ENCODE data around the gene BEX2.
"Not testable (repeated sequence)": the region's sequence is repeated elsewhere in the genome, so short reads cannot be mapped to it uniquely, and the experiment has no call there.

BEX2 gene

DNA sequence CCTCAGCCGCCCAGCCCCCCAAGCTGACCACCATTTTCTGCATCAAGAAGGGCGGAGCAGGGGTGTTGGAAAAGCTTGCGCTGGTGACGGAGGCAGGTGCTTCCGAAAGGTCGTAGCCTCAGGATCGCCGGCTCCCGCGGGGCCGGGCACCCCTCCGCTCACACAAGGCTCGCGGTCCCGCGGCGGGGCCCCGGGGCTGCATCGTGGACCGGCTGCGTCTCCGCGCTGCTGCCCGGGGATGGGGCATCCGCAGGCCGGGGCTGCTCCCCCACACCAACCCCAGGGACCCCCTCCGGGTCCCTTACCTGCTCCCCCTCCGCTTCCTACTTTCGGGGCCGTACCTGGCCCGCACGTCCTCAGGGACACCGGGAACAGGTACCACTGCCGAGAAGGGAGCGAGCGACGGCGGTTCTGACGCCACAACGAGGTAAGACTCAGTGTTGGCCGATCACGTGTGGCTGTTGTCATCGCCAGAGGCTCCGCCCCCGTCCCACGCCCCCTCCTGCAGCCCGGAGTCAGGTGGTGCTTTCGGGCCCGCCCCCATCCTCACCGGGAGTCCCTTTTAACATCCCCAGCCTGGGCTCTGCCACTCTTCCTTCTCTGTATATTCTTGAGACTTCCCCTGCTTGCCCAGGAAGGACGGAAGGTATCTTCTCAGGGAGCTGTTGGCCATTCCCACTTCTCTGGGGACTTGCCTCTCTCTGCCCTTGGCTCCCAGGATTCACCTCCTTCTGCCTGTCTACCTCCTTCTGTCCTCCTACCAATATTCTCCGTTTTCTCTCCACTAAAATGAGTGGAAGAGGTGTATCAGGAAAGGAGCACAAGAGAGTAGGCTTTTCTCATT is at the start of gene BEX2:
Gene BEX2, minus strand, starts transcription at position 436 of the 844 bp plus-strand sequence. CDS start 1,014 bp downstream, outside the sequence.
- DNase-seq (peak; percentile 82), ATAC-seq (peak; percentile 94)

DNA sequence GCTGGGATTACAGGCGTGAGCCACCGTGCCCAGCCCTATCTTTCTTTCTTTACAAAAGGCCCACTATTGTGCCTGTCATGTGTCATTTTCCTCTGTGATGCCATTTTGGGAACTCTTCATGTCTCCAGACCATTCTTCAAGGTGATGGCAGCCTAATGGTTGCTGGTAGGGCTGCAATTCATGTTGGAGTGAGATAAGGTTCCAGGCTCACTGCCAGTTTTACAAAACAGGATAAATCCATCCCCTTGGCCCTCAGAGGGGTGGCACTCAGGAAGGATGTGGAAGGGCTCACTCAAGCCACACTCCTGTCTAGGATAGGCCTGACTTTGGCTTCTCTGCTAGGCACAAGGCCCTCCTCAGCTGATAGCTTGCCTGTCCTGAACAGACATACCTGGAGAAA is 49.3 kb upstream of the BEX2 start:
- DNase-seq (no peak), ATAC-seq (no peak)

DNA sequence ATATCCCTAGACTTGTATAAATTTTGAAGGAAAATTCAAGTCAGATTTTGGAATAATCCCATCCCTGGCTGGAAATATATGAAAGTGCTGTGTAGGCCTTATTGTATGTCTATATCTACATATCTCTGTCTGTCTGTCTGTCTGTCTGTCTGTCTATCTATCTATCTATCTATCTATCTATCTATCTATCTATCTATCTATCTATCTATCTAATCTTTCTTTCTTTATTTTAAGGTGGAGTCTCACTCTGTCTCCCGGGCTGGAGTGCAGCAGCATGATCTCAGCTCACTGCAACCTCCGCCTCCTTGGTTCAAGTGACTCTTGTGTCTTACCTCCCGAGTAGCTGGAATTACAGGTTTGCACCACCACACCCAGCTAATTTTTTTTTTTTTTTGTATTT is 48.8 kb upstream of the BEX2 start:
- ATAC-seq, DNase-seq: not testable (repeated sequence)

DNA sequence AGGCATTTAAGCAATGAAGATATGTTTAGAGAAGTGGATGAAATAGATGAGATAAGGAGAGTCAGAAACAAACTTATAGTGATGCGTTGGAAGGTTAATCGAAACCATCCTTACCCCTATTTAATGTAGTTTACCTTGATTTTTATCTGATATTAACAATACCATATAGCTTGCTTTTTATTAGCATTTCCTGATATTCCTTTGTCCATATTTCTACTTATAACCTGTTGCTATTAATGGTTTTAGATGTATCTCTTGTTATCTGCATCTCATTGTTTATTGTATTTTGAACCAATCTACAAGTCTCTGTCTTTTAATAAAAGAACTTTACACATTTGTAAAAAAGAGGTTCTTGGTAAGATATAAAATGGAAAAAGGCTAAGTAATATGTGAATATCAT is 47.1 kb upstream of the BEX2 start:
- DNase-seq: no peak

DNA sequence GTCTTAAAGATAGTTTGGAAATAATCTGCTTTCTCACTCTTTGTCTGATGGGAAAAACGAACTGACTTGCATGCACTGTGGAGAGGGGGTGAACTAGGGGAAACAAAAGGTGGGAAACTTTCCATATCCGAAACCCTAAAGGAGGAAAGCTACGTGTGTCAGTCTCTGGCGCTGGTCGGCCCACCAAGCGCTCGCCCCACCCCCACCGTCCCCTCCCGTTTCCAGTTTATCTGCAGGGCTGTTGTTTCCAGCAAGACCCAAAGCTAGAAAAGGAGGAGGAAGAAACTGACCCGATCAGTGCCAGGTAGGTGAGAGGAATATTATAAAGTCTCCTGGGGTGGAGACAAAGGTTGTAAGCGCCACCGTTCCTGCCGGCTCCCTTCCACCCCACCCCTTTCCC is 46.1 kb upstream of the BEX2 start:
- DNase-seq: no peak
- ATAC-seq: no peak

More for the DNA sequence above, 47.1 kb upstream of the BEX2 start:
- no peak for ATAC-seq

DNA sequence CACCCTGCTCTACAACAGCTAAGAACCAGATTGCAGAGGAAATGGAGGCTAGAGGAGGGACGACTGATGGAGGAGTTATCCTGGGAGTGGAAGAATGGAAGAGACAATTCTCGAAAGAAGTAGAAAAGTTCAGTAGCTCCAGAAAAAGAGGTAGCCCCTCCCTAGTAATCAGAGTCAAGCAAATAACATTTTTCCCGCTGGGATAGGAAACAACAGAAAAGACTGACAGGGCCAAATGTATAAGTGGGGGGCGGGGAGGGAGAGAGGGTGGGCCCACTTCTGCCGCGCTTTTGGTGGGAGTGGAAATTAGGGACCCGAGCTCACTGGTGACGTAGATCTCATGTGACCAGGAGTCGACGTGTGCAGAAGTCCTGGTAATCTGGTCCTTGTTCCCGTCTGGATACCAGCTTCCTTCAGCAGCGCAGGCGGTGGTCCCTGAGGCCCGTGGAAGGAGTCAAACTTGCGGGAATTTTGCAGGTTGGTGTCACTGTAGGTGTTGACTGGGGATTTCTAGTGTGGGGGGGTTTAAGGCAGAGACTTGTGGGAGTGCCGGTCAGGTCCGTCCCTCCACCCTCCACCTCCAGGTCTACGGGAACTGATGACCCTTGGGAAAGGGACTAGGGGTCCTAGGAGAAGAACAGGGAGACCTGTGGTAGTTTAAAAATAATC is 45.5 kb upstream of the BEX2 start, which contains the start of gene TCEAL9:
Gene TCEAL9, plus strand, starts transcription at position 377 of the 669 bp plus-strand sequence. CDS start 1,179 bp downstream, outside the sequence.
- peak; percentile 11 for DNase-seq
- no peak for ATAC-seq

DNA sequence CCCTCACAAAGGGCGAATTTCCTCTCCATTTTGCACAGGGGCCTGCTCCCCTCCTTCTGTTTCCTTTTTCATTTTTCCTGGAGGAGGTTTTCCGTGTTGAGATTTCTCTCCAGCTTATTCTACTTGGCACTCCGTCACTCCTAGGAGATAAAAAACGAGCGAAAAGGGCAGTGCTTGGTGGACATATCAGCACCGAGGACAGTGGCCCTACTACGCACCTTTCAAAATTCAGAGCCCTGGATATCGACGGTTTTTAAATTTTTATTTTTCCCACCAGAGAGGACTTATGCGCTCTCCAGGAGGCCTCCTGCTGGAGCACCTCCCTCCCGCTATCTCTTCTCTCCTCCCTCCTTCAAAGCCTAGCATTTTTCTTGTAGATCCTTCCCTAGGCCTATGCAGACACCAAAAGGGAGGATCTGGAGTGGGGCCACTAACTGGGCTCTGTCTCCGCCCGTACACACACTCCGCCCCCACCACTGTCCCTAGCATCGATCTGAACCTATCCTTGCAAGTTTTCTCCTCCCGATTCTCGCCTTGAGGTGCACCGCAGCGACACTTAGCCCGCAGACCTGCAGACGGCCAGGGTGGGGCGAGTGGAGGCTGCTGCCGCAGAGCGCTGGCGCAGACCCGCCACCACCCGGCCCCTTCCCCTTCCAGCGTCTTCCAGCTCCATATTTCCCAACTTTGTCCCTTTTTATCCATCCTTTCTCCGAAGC is 37.0 kb upstream of the BEX2 start:
- ATAC-seq: no peak

DNA sequence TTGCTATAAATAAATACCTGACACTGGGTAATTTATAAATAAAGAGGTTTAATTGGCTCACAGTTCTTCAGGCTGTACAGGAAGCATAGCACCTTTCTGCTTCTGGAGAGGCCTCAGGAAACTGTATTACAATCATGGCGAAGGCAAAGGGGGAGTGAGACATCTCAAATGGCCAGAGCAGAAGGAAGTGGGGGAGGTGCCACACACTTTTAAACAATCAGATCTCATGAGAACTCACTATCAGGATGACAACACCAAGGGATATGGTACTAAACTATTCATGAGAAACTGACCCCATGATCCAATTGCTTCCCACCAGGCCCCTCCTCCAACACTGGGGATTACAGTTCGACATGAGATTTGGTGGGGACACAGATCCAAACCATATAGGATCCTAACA is 33.8 kb upstream of the BEX2 start:
- no peak for ATAC-seq
- no peak for DNase-seq

More for the DNA sequence above, 37.0 kb upstream of the BEX2 start:
- DNase-seq: no peak

DNA sequence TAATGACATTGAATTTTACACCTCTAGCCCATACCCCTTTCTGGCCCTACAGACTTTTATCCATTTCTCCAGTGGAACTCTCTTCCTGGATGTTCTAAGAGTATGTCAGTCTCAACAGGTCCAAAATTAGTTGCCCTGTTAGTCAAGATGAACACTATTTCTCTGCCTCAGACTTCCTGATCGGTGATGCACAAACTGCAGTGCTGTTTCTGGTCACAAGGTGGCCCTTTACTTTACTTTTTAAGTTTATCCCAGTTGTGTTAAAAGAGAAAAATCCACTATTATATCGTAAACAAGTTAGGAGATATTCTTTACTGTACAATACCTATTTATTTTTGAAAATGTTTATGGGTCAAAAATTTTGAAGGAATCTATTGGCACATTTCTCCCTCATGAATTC is 32.3 kb upstream of the BEX2 start:
- DNase-seq (peak; percentile 34), ATAC-seq (no peak)

DNA sequence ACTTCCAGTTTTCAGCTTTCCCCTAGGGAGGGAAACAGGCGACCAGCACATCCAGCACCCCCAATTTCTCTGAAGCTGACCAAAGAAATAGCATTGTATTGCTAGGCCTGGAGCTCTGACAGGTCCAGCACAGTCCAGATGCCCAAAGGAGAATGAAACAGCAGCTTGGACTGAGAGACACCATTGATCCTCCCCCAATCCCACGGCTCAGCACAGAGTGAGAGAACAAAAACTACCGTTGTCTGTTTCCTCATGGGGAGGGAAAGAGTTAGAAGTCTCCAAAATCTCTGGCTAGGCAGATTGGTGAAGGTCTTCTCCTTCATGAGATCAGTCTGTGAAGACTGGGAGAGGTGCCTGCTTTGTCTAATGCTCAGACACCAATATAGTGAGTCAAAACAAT is 27.9 kb upstream of the BEX2 start:
- DNase-seq (no peak), ATAC-seq (no peak)

DNA sequence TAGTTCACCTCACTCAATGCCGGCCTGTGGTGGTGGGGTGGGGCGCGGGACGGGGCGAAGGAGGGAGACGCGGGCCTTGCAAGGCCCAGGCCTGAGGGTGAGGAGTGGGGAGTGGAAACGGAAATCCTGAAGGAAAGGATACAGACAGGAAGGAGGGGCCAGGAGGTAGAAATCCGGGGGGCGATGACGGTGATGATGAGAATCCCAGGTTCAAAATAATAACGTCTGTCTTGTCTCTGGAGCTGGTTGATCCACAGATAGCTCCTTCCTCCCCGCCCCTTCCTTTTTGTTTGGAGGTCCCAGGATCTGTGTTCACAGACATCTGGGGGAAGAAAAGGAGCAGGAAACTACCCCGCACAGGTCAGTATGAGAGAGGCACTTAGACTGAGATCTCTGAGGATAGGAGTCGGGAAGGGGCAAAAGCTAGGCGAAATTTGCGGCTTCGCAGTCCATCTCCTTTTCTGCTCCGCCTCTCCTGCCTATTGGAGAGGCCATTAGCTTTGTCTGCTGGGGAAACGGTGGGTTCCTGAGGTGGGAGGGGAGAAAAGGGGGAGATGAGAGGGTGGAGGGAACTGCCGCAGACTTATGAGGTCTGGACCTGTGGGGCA is 20.0 kb upstream of the BEX2 start:
- ATAC-seq (no peak), DNase-seq (no peak)

DNA sequence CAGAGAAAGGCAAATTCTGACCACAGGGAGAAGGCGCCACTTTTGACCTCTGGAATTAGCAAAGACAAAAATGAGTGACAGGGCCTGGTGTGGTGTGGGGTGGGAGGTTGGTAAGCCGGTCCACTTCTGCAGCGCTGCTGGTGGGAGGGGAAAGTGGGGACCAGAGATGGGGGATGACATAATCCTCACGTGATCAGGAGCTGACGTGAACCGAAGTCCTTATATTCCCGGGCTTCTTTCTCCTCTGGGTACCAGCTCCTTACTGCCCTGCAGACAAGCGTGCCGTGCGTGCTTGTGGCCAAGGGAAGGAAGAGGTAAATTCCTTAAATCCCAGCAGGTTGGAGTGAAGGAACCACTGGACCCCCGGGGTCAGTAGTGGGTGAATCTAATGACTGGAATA is 19.2 kb upstream of the BEX2 start, which contains the start of gene TCEAL7:
Gene TCEAL7, plus strand, starts transcription at position 249 of the 400 bp plus-strand sequence. CDS start 1,165 bp downstream, outside the sequence.
- no peak for DNase-seq
- no peak for ATAC-seq

DNA sequence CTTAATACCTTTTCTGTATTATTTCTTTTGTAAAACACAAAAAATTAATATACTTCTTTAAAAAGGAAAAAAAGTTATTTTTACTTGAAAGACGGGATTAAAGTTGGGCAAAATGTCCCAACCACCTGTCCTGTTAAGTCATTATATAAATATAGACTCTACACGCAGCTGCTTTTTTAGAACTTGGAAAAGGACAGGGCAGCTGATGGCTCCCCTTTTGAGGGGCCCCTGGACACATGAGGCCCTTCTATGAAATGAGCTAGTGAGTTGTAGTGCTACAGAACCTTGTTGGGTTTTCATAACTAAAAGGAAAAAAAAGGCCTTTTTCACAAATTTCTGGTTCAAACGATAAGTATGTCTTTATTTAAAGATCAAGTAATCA is 600 bp upstream of the BEX2 start:
- ATAC-seq (no peak), DNase-seq (no peak)

DNA sequence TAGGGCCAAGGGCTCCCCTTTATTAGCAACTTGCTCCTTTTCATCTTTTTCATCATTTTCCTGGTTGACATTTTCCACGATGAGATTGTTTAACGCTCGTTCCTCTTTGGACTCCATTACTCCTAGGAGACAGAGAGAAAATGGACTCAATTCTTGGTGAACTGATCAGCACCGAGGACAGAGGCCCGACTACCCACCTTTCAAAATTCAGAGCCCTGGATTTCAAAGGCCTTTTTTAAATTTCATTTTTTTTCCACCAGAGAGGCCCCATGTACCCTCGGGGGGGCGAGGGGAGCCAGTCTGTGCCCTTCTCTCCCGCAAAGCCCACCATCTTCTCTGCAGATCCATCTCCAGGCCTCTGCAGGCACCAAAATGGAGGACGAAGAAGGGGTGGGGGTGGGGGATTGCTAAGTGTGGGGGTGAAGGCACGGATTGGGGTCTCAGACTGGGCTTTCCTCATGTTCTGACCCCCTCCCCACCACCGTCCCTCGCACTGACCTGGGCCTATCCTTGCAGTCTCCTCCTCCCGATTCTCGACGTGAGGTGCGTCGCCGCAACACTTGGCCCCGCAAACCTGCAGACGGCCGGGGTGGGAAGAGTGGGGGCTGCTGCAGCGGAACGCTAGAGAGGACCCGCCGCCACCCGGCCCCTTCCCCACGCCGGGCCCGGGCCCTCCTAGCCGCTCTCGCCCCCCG is 783 bp downstream of the BEX2 start:
- DNase-seq: no peak
- no peak for ATAC-seq

DNA sequence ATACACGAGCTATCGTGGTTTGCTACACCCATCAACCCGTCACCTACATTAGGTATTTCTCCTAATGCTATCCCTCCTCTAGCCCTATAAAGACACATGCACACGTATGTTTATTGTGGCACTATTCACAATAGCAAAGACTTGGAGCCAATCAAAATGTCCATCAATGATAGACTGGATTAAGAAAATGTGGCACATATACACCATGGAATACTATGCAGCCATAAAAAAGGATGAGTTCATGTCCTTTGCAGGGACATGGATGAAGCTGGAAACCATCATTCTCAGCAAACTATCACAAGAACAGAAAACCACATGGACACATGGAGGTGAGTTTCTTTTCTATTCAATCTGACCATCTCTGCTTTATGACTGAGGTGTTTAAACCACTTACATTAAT is 5.1 kb downstream of the BEX2 start:
- ATAC-seq, DNase-seq: not testable (repeated sequence)

DNA sequence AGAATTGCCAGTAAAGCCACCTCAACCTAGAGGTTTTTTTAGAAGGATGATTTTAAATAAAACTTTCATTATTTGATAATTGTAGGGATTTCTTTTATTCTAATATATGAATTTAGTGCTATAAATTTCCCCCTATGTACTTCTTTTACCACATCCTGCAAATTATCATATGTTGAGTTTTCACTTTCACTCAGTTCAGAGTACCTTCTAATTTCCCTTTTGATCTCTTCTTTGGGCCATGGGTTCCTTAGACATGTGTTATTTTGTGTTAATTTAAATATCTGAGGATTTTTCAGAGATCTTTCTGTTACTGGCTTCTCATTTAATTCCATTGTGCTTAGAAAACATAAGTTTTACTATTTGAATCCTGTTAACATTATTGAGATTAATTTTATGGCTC is 6.1 kb downstream of the BEX2 start:
- DNase-seq (no peak), ATAC-seq (peak; percentile 52)

DNA sequence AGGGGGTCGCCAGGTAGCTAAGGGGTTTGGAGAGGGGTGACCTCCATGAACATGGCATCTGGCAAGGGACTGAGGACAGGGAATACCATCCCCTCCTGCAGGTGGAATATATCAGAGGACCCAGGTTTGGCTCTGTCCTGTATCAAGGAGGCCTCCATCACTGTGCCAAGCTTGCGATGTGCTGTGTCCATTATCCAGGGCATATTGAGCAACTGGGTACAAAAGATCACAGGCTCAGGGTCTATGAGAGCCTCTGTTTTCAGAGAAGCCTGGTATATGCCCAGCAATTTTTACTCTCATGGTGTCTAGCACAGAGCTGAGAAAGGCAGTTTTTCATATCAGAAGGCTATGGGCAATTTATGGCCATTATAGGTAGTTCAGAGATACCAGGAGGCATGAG is 17.7 kb downstream of the BEX2 start:
- DNase-seq (no peak), ATAC-seq (no peak)

DNA sequence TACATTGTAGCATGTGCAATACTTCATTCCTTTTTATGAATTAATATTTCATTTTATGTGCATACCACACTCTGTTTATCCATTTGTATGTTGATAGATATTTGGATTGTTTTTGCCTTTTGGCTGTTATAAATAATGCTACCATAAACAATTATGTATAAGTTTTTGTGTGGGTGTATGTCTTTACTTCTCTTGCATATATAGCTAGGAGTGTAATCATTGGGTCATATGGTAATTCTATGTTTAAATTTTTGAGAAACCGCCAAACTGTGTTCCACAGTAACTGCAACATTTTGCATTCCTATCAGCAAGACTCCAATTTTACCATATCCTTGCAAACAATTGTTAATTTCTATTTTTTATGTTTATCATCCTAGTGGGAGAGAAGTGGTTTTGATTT is 31.2 kb downstream of the BEX2 start:
- DNase-seq (no peak), ATAC-seq (no peak)

DNA sequence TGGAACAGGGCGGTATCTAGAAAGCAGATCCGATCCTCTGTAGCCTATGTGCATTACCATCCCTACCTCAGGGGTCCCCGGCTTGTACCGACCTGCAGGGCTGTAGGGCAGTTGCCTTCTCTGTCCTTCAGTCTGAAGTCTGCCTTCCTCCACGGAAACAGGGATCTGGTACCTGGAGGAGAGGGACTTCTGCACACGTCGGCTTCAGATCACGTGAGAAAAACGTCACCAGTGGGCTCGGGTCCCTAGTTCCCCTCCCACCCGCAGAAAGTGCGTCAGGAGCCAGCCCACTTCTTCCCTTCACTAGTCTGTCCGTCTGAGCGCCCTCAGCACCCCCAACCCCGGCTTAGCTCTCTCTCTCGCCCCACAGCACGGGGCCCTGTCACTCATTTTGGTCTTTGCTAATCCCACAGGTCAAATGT is 34.2 kb downstream of the BEX2 start, which contains the start of gene TCEAL5:
Gene TCEAL5, minus strand, starts transcription at position 170 of the 422 bp plus-strand sequence. CDS start 2,187 bp downstream, outside the sequence.
- ATAC-seq (no peak), DNase-seq (no peak)

DNA sequence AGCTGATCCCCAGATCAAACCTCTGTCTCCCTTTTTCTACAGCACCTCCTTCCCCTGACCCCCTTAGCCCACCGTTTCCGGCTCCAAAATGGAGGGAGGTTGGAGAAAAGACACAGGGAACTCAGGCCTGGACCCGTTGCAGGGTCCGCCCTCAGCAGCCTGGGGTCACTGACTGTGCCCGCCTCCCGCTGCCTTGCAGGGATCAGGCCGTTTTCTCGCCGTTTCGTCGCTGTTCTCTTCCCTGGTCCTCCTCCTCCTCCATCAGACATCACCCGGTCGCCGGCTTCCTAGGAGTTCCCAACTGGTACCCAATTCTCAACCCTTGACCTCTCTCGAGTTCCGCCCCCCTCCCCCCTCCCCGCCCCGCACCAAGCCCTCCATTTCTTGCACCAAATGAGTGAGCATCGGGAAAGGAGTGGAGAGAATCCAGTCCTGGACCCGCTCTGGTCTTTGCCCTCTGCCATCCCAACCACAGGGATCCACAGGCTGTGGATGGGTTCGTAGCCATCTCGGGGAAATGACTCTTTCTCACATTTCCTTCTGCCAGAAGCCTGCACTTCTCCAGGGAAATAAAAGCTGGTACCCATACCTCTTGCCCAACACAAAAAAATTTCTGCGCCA is 34.7 kb downstream of the BEX2 start:
- ATAC-seq (no peak), DNase-seq (no peak)

DNA sequence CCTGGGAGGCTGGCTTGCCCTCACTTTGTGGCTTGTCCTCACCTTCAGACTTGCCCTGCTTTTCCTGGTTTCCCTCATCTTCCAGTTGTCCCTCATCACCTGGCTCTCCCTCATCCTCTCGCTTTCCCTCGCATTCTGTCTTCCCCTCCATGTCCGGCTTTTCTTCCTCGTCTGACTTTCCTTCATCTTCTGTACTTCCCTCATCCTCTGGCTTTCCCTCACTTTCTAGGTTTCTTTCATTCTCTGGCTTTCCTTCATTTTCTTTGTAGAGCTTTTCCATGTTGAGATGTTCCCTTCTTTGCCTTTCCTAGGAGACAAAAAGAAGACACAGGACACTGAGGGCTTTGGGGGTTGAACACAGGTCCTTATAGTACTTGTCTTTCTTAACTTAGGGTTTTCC is 36.5 kb downstream of the BEX2 start:
- ATAC-seq (no peak), DNase-seq (no peak)
